GM19193 (cell line): ENCODE results near the gene ZNF740.

ENCODE experiments used
- POLR2A ChIP-seq: IDR thresholded peaks from 4 replicates; pipeline ENCODE4 v1.6.1; 2011; ENCODE audit not compliant: insufficient read depth, insufficient read length; ENCODE audit errors: extremely low read depth

The ZNF740 gene

GRCh38 chr12:53217051-53217930, 36.8 kb downstream of the ZNF740 start:
- TF ChIP-seq POLR2A, result no peak

DNA sequence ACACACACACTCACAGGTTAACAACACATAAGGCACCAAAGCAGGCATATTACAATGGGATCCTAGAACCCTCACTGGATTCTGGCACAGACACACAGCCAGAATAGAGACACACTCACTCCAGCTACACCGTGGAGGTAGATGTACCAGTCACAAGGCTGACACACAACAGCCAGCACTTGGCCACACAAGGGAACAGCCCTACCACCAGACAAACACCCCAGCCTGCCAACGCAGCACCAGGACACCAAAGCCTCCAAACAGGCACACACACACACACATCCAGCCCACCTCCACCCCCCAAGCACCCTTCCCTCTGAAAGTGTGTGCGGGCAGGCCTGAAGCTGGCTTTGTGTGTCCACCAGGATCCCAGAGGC, 37.4 kb downstream of the ZNF740 start:
- TF ChIP-seq POLR2A, result no peak

GRCh38 chr12:53218551-53219291, 38.2 kb downstream of the ZNF740 start:
- TF ChIP-seq POLR2A, result no peak

- no peak for TF ChIP-seq POLR2A
Observed at GRCh38 chr12:53219292-53219955, 38.9 kb downstream of the ZNF740 start.

GRCh38 chr12:53219956-53220693, 39.6 kb downstream of the ZNF740 start:
- no peak for TF ChIP-seq POLR2A

DNA sequence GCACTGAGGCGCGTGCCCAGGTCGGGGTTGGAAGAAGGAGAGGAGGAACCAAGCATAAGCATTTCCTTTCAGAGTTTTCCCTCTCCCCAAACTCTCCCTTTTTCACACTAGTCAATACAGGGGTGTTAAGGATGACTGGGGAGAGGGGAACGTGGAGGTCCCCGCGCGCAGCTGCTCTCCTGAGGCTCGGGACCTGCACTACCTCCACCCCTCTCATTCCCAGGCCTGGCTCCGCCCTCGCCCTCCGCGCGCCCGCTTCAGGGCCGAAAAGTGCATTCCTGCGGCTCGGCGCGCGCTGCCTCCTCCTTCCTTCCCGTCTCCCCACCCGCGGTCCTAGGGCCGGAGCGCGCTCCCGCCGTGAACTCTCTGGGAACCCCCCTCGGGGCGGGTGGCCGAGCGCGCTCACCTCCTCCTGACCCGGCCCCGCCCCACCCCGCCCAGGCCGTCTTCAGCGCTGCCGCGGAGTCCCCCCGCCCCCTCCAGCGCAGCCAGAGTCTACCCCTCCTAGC, 40.2 kb downstream of the ZNF740 start:
- TF ChIP-seq POLR2A, result no peak

DNA sequence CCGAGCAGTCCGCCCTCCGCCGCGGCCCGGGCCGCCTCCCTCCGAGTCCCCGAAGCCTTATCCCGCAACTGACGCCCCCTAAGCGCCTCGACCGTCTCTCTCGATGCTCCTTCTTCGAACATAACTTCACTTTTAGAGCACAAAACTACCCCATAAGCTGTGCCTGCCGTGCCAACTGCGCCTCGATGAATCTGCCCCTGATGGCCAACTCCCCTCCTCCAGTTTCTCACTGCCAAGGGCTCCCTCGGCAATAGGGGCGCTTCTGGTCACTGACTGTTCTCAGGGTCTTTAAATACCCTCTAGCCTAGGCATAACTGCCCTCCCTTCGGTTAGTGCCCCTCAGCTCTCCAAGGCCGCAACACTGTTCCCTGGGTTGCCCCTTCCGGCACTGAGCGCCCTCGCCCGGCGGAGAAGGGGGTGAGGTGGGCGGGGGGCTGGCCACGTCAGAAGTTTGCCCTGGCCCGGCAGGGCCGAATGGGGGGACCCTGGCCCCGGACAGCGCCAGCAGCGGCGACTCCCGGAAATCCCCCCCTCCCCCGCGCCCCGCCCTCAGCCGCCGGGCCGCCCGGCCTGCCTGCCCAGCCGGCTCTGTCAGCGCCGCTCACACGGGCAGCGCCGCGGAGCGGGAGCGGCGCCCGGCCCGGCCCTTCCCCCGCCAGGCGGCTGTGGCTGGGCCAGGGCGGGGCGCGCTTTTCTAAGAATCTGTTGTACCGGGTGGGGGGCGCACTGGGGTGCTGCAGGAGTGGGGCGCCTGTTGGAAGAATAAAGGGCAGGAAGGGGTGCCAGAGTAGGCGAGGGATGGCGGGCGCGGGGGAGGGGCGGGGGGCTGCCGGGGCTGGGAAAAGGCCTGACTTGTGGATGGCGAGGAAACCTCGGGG, 40.9 kb downstream of the ZNF740 start:
- TF ChIP-seq POLR2A, result peak; percentile 71

DNA sequence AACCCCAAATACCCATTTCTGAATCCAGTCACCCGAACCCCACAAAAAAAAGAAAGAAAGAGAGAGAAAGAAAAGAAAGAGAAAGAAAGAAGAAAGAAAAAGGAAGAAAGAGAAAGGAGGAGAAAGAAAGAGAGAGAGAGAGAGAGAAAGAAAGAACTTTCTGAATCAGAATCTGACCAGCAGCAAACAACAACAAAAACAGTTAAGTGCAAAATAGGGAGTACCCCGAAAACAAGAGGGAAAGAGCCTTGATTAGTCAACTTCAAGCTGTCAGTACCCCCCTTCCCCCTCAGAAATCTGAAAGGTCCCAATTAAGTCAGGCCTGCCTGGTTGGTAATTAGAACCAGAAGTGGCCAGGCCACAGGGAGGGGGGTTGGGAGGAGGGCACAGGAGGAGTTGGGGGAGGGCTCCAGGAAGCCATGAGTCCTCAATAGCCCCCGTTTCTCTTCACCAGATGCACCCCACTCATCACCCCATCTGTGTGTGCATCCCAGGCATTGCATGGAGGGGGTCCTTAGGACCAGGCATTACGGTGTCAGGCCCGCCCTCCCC, 41.7 kb downstream of the ZNF740 start:
- TF ChIP-seq POLR2A, result no peak

DNA sequence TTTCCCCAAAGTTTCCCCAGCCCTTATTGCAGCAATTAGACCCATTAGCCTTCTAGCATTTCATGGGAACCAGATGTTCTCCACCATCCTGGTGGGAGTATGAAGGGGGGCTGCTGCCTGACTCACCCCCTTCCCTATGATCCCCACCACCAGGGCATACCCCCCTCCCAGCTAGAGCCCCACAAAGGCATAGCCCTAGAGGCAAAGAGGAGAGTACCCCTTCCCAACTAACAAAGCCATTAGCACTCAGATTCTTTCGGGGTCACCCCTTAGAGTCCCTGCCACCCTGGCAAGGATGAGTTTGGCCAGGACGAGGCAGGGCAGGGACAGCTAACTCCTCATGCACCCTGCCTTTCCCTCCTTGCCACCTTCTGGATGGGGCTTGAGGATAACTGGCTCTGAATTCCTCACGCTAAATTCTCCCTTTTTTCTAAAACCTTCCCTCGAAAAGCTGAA, 42.3 kb downstream of the ZNF740 start:
- TF ChIP-seq POLR2A, result no peak

DNA sequence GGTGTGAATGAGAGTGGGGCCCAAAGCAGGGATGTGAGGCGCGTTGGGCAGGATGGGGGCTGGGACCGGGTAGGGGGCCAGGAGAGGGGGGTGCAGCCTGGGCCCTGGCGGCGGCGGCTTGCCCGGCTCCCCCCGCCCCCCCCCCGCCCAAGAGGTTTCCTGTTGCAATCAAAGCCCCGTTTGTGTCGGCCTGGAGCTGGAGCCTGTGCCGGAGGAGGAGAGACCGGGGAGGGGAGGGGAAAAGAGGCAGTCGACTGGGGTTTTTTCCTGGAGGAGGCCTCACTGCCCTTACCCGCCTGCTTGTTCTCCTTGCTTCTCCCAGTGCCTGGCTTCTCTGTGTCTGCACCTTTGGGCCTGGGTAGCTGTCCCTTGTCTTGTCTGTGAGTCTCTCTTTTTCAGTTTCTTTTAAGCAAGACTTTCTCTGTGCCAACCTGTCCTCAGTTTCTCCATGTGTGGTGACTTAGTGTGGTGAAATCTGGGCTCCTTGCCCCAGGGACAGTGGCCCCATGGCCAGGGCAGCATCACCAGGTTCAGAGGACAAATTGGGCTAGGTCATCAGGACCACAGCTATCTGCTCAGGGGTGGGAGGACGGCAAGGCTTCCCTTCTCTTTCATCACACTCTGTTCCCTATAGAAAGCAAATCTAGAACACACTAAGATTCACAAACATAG, 43.0 kb downstream of the ZNF740 start:
- TF ChIP-seq POLR2A, result no peak

DNA sequence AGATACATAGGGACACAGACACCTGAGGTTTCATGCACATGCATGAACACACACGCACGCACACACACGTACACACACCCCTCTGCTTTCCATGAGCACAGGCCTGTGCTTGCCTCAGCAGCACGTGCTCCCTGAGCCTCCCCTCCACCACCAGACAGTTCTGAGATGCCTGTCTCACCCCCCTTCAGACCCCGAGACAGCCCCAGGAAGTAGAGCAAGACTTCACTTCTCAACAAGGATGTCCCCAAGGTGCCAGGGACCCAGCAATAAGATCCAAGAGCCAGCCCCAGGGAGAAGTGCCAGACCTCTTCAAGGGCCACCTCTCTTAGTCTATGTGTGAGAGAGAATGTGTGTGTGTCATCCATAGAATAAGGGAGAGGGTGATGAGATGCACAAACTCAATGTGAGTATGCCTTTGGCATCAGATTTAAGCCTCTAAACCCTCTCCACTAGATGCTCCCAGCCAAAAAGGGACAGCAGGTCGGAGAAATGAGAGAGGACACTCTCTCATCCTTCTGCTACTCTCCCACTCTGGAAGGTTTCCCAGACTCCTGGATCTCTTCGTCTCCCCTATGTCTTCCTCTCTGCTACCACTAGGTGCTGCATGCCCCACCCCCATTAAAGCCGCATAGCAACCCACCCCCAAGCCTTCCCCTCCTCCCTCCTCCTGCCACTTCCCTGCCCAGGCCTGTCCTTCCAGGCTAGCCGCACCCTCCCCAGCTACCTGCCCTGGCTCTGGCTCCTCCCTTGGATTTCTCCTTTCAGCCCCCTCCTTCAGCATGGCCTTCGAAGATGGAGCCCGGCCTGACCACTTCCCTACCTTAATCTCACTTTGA, 43.8 kb downstream of the ZNF740 start:
- TF ChIP-seq POLR2A, result no peak
